Suprapubic skin (tissue), 4 donors: ENCODE data around the gene TBRG4. TPM values are rescaled to one million over a fixed set of nuclear protein-coding genes. Genes with fewer than 3 reads are reported as not detected.
A peak's percentile ranks its signal among the peaks of the same experiment; 100 is the strongest.

Experiments used
- DNase-seq, 2 donors: peaks; one replicate each; pipeline ENCODE4 v3.0.0-alpha.2; 2019; ENCODE audit warnings: low spot score in 2 of 2
- H3K27ac ChIP-seq: fragments of 200-600 bp; sonication (generic); one replicate; pipeline ENCODE4 v1.5.1; 2019
- H3K27me3 ChIP-seq: fragments of 200-600 bp; sonication (generic); one replicate; pipeline ENCODE4 v1.5.1; 2019
- H3K36me3 ChIP-seq: fragments of 200-600 bp; sonication (generic); one replicate; pipeline ENCODE4 v1.5.1; 2019
- H3K4me1 ChIP-seq: fragments of 200-600 bp; sonication (generic); one replicate; pipeline ENCODE4 v1.5.1; 2019
- H3K4me3 ChIP-seq: fragments of 200-600 bp; sonication (generic); one replicate; pipeline ENCODE4 v1.5.1; 2019; ENCODE audit warnings: mild to moderate bottlenecking
- H3K9me3 ChIP-seq: fragments of 200-600 bp; sonication (generic); one replicate; pipeline ENCODE4 v1.5.1; 2019
- EP300 ChIP-seq: sonication (generic); formaldehyde crosslinking; IDR thresholded peaks from one replicate; pipeline ENCODE4 v1.6.1; 2017; ENCODE audit warnings: antibody characterized with exemption
- POLR2A ChIP-seq, 2 donors: fragments of 450-650 bp; IDR thresholded peaks; one replicate each; pipeline ENCODE4 v1.6.1; 2017; ENCODE audit warnings: antibody characterized with exemption in 2 of 2, mild to moderate bottlenecking in 2 of 2, moderate library complexity in 2 of 2
- POLR2AphosphoS5 ChIP-seq, 3 donors: sonication (generic); formaldehyde crosslinking; IDR thresholded peaks; one replicate each; pipeline ENCODE4 v1.6.1; 2017; ENCODE audit warnings: antibody characterized with exemption in 3 of 3
- WGBS: methylation state at CpG from one replicate; pipeline ENCODE4 v1.1.5; 2018; 5-methylcytosine and 5-hydroxymethylcytosine counted together
- total RNA-seq, 4 donors: library from RNA; depleted of rRNA; stranded (reverse); fragments of >200 nt; gene quantifications; one replicate each; pipeline ENCODE4 v1.1.0, GENCODE V29; 2016
- TF ChIP-seq, protein P1 (sequence below), 2 donors: fragments of 200-600 bp in 1 of 2; fragments of 450-650 bp in 1 of 2; sonication (generic) in 1 of 2; IDR thresholded peaks; one replicate each; pipeline ENCODE4 v1.5.1; 2016 to 2019; ENCODE audit warnings: antibody characterized with exemption in 2 of 2, mild to moderate bottlenecking in 1 of 2, moderate library complexity in 1 of 2

TBRG4 gene
- total RNA-seq, 4 donors from 2014 or later, result 49.9 to 82.8 (median 68.9) TPM

DNA sequence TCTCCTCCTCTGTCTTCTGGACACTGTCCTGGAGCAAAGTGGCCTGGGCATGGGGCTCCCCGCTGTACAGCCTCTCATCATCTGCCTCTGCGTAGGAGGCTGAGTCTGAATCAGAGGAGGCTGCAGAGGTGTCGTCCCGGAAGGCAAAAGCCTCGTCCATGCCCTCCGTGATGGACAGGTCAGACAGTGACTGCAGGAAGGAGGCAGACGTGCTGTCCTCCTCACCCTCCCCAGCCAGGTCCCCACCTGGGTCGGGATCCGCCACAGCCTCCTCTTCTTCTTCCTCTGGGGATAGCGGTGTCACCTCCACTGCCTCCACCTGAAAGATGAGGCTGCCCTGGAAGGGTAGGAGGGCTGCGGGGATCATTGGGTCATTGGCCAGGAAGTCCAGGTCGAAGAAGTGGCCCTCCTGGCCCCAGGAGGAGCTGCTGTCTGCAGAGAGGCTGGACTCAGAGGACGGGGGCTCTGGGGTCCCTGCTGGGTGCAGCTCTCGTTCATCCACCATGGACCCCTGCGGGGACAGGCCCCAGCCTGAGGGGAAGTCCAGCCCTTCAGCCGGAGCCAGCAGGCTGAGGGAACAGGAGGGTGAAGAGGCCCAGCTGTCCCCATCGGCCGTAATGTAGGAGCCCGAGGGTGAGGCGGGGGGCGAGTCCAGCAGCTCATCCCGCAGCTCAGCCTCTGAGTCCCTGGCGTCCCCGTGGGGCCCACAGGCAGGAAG, 26.4 kb downstream of the TBRG4 start:
- Histone ChIP-seq H3K4me1 (peaks cover 13% of the 10 kb centered on the region), H3K9me3 (no peaks in the 10 kb centered on the region), H3K27me3 (peaks cover 5% of the 10 kb centered on the region), H3K27ac (no peak overlapping the region), H3K4me3 (no peak overlapping the region), H3K36me3 (no peaks in the 10 kb centered on the region)
- TF ChIP-seq EP300 (no peak), POLR2A (IDR thresholded peaks at IDR 0.05) (no peak), POLR2AphosphoS5 (IDR thresholded peaks at IDR 0.05) (no peak)
- 80% methylated on average over 18 of the region's 24 CpGs for WGBS
- DNase-seq, result peak in 1 of 2 donors; percentile 77

DNA sequence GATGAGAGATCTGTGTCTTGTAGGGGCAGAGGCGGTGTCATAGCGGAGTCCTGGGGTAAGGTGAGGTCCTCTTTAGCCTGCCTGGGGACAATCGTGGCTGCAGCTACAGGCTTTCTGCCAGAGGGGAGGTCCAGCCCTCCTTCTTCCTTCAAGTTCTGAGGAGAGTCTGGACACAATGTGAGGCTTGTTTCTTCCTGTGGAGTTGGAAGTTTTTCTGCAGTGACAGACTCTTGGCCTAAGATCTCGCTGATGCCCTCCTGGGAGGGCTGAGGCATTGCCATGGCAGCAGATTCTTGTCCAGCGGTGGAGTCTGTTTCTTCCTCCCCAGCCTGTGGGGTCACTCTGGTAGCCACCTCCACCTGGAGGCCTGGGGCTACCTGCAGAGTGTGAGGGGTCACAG, 27.2 kb downstream of the TBRG4 start:
- Histone ChIP-seq H3K27me3 (peaks cover 5% of the 10 kb centered on the region), H3K4me1 (peaks cover 10% of the 10 kb centered on the region), H3K36me3 (no peaks in the 10 kb centered on the region), H3K4me3 (no peak overlapping the region), H3K9me3 (no peaks in the 10 kb centered on the region), H3K27ac (no peak overlapping the region)
- no peak for TF ChIP-seq EP300
- no peak for TF ChIP-seq POLR2AphosphoS5 (IDR thresholded peaks at IDR 0.05)
- TF ChIP-seq, protein P1, sequence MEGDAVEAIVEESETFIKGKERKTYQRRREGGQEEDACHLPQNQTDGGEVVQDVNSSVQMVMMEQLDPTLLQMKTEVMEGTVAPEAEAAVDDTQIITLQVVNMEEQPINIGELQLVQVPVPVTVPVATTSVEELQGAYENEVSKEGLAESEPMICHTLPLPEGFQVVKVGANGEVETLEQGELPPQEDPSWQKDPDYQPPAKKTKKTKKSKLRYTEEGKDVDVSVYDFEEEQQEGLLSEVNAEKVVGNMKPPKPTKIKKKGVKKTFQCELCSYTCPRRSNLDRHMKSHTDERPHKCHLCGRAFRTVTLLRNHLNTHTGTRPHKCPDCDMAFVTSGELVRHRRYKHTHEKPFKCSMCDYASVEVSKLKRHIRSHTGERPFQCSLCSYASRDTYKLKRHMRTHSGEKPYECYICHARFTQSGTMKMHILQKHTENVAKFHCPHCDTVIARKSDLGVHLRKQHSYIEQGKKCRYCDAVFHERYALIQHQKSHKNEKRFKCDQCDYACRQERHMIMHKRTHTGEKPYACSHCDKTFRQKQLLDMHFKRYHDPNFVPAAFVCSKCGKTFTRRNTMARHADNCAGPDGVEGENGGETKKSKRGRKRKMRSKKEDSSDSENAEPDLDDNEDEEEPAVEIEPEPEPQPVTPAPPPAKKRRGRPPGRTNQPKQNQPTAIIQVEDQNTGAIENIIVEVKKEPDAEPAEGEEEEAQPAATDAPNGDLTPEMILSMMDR (IDR thresholded peaks at IDR 0.05), result no peak
- TF ChIP-seq POLR2A (IDR thresholded peaks at IDR 0.05), result no peak
- DNase-seq, result peak in 1 of 2 donors; percentile 32
- WGBS, result 59% methylated on average over 3 of the region's 5 CpGs

DNA sequence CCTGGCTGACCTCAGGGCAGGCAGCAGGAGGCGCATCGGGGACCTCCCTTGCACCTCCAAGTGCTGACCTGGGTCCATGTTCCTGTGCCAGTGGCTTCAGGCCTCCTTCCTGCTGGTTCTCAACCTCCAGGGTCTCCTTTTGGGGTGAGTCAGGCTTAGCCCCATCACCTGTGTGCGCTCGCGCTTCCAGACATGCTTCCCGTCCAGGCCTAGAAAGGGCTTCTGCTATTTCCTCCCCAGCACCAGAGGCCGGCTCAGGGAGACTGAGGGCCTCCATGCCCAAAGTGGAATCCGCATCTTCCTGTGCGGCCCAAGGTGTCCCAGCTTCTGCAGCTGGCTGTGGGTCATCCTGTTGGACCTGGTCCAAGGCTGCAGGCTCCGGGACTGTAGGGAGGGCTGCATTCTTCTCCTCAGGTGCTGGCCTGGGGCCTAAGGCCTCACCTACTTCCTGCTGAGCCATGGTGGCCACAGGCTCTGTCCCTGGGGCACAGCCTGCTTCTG, 28.6 kb downstream of the TBRG4 start:
- peaks cover 1% of the 10 kb centered on the region for H3K36me3 ChIP-seq
- no peaks in the 10 kb centered on the region for H3K9me3 ChIP-seq
- no peaks in the 10 kb centered on the region for H3K4me1 ChIP-seq
- H3K27ac ChIP-seq, result no peak overlapping the region
- H3K4me3 ChIP-seq, result no peak overlapping the region
- TF ChIP-seq, protein P1 (IDR thresholded peaks at IDR 0.05), result no peak
- TF ChIP-seq POLR2A (IDR thresholded peaks at IDR 0.05) (no peak), POLR2AphosphoS5 (IDR thresholded peaks at IDR 0.05) (no peak), EP300 (no peak)
- WGBS, result no CpG with 5 or more reads among the region's 10 CpGs
- DNase-seq, result peak in 1 of 2 donors; percentile 71
- H3K27me3 ChIP-seq, result no peaks in the 10 kb centered on the region

DNA sequence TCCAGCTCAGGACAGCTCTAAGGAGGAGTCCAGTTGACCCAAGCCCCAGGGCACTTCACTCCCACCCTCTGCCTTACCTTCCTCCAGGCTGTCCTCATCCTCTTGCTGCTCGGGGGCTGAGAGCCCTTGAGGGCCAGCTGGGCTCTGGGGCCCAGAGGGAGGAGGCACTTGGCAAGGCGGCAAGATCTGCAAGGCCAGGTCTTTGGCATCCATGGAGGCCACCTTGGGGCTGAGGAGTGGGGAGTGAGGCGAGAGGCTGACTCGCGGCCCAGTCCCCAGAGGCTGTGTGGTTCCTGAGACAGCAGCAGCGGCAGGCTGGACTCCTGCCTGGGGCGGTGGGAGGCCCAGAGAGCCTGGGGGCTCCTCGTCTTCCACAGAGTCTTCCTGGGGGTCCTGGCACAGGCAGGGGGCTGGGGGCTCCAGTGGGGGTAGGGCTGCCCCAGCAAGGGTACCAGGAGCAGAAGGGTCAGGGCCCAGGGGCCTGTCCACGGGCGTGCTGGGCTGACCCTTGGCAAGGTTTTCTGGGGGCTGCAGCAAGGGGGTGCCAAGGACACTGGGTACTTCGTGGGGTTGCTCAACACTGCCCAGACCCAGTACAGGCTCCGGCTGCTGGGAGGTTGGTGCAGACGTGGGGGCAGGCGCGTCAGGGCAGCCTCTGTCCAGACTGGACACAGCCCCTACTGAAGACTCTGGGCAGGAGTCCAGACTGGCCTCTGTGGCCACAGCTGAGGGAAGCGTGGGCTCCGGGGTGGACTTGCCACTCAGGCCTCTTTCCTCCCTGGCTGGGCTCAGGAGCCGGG, 29.3 kb downstream of the TBRG4 start:
- Histone ChIP-seq H3K36me3 (peaks cover 6% of the 10 kb centered on the region), H3K4me1 (no peaks in the 10 kb centered on the region), H3K27ac (no peak overlapping the region), H3K4me3 (no peak overlapping the region), H3K27me3 (no peaks in the 10 kb centered on the region), H3K9me3 (no peaks in the 10 kb centered on the region)
- peak in 1 of 2 donors; percentile 73 for DNase-seq
- TF ChIP-seq, protein P1 (IDR thresholded peaks at IDR 0.05), result no peak
- TF ChIP-seq EP300, result no peak
- no peak for TF ChIP-seq POLR2A (IDR thresholded peaks at IDR 0.05)
- TF ChIP-seq POLR2AphosphoS5 (IDR thresholded peaks at IDR 0.05), result no peak
- WGBS, result 83% methylated on average over 5 of the region's 18 CpGs

DNA sequence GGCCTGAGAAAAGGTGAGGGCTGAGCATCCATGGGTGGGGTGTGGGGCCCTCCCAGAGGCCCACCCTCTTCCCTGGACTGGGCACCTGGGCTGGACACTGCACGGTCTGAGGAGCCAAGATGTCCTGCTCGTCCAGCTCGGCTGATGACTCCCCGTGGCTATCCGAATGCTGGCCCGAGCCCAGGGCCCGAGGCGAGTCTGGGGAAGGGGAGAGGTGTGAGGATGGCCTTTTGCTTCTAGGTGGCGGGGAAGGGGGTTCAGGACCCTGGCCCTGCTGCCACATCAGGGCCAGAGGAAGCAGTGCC, 29.9 kb downstream of the TBRG4 start:
- WGBS, result no CpG with 5 or more reads among the region's 9 CpGs
- Histone ChIP-seq H3K27me3 (no peaks in the 10 kb centered on the region), H3K36me3 (peaks cover 12% of the 10 kb centered on the region), H3K9me3 (no peaks in the 10 kb centered on the region), H3K4me1 (no peaks in the 10 kb centered on the region), H3K4me3 (no peak overlapping the region), H3K27ac (no peak overlapping the region)
- DNase-seq, result peak in 1 of 2 donors; percentile 64
- TF ChIP-seq, protein P1 (IDR thresholded peaks at IDR 0.05), result no peak
- TF ChIP-seq POLR2A (IDR thresholded peaks at IDR 0.05) (no peak), EP300 (no peak), POLR2AphosphoS5 (IDR thresholded peaks at IDR 0.05) (no peak)
